Common myeloid progenitor, CD34-positive (primary cell): ENCODE data around the gene RBPJ.

Experiments
- CTCF ChIA-PET: fragments of 350-600 bp; sonication (Branson Sonifier 250); formaldehyde crosslinking; loops from one replicate; lab custom pipeline; 2021; ENCODE audit warnings: antibody characterized with exemption; lab: Charles Lee
- POLR2A ChIA-PET: fragments of 350-600 bp; sonication (Branson Sonifier 250); formaldehyde crosslinking; loops from one replicate; lab custom pipeline; 2021; ENCODE audit warnings: antibody characterized with exemption; lab: Charles Lee
- DNase-seq, 3 donors: peaks; one replicate each; pipeline versions ENCODE4 v3.0.0 to v3.0.0-alpha.2; 2013
- H3K27ac ChIP-seq, 2 experiments: 1 replicate in 1 of 2; 2 replicates in 1 of 2; pipeline ENCODE4 v1.7.0; 2013; ENCODE audit warnings: inconsistent platforms in 2 of 2, low read length in 2 of 2, mild to moderate bottlenecking in 2 of 2, low read depth in 1 of 2, moderate library complexity in 1 of 2; ENCODE audit not compliant: severe bottlenecking in 2 of 2, insufficient read depth in 1 of 2, poor library complexity in 1 of 2
- H3K27me3 ChIP-seq, 5 experiments: replicated peaks in 2 of 5; 1 replicate in 3 of 5; 2 replicates in 2 of 5; pipeline versions ENCODE4 v1.6.1 to v1.7.0; 2013; ENCODE audit warnings: low read length in 4 of 5, mild to moderate bottlenecking in 2 of 5, moderate library complexity in 2 of 5, inconsistent platforms in 1 of 5; ENCODE audit not compliant: insufficient read depth in 5 of 5, control insufficient read depth in 4 of 5
- H3K36me3 ChIP-seq, 4 experiments: 1 replicate in 2 of 4; 2 replicates in 2 of 4; pipeline versions ENCODE4 v1.6.1 to v1.7.0; 2013; ENCODE audit warnings: low read length in 3 of 4, control low read depth in 1 of 4, mild to moderate bottlenecking in 1 of 4; ENCODE audit not compliant: control insufficient read depth in 4 of 4, insufficient read depth in 4 of 4
- H3K4me1 ChIP-seq, 4 experiments: 1 replicate in 3 of 4; 2 replicates in 1 of 4; pipeline versions ENCODE4 v1.6.1 to v1.7.1; 2013; ENCODE audit warnings: low read length in 3 of 4, mild to moderate bottlenecking in 3 of 4, control low read depth in 1 of 4, inconsistent platforms in 1 of 4, moderate library complexity in 1 of 4; ENCODE audit not compliant: control insufficient read depth in 4 of 4, insufficient read depth in 4 of 4; ENCODE audit errors: control extremely low read depth in 1 of 4
- H3K4me3 ChIP-seq, 7 experiments: 1 replicate in 4 of 7; 2 replicates in 3 of 7; pipeline versions ENCODE4 v1.5.1 to v1.7.0; 2013; ENCODE audit warnings: mild to moderate bottlenecking in 7 of 7, low read length in 6 of 7, moderate library complexity in 6 of 7, inconsistent platforms in 2 of 7, low read depth in 2 of 7, control low read depth in 1 of 7; ENCODE audit not compliant: insufficient read depth in 4 of 7, control insufficient read depth in 1 of 7; ENCODE audit errors: extremely low read depth in 1 of 7
- H3K9me3 ChIP-seq, 5 experiments: 1 replicate in 4 of 5; 2 replicates in 1 of 5; pipeline versions ENCODE4 v1.6.1 to v1.7.1; 2013; ENCODE audit warnings: low read length in 4 of 5, mild to moderate bottlenecking in 2 of 5, inconsistent platforms in 1 of 5, low read depth in 1 of 5, moderate library complexity in 1 of 5; ENCODE audit not compliant: control insufficient read depth in 4 of 5, insufficient read depth in 2 of 5; ENCODE audit errors: control extremely low read depth in 1 of 5
- WGBS: methylation state at CpG from one replicate; pipeline ENCODE4 v1.1.5; 2013; ENCODE audit not compliant: insufficient coverage; 5-methylcytosine and 5-hydroxymethylcytosine counted together

RBPJ gene

GRCh38 chr4:26476545-26476944 is 155.7 kb downstream of the RBPJ start:
- ChIA-PET POLR2A (no interaction called here), CTCF (no interaction called here)
- H3K27me3 ChIP-seq: no peaks in the 10 kb centered on the region
- no peaks in the 10 kb centered on the region for H3K9me3 ChIP-seq
- no peak overlapping the region for H3K27ac ChIP-seq
- DNase-seq: no peak
- no peaks in the 10 kb centered on the region for H3K36me3 ChIP-seq
- no peaks in the 10 kb centered on the region for H3K4me1 ChIP-seq
- H3K4me3 ChIP-seq: no peak overlapping the region
- 87% methylated on average over 4 of the region's 5 CpGs for WGBS

DNA sequence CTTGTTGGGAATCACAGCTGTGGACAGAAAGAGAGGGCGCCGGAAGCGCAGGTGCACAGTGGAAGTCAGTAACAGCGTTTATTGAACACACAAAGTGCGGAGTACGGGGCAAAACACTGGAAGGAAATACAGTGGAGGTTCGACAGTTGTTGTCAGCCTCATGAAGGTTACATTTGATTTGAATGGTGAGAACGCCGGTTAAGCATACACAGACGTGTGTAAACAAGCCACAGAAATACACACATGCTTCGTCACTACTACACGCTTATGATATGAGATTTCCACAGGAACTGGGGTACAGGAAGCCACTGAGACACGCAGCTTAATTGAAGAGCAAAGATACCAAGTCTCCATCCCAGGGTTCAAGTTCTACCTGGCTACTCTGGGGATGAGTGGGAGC is 157.5 kb downstream of the RBPJ start:
- Histone ChIP-seq H3K4me3 (no peak overlapping the region), H3K27ac (no peak overlapping the region), H3K4me1 (no peaks in the 10 kb centered on the region), H3K9me3 (no peaks in the 10 kb centered on the region), H3K36me3 (no peaks in the 10 kb centered on the region), H3K27me3 (no peaks in the 10 kb centered on the region)
- CTCF ChIA-PET: no interaction called here
- POLR2A ChIA-PET: no interaction called here
- DNase-seq: no peak
- 95% methylated on average over 12 of the region's 13 CpGs for WGBS

DNA sequence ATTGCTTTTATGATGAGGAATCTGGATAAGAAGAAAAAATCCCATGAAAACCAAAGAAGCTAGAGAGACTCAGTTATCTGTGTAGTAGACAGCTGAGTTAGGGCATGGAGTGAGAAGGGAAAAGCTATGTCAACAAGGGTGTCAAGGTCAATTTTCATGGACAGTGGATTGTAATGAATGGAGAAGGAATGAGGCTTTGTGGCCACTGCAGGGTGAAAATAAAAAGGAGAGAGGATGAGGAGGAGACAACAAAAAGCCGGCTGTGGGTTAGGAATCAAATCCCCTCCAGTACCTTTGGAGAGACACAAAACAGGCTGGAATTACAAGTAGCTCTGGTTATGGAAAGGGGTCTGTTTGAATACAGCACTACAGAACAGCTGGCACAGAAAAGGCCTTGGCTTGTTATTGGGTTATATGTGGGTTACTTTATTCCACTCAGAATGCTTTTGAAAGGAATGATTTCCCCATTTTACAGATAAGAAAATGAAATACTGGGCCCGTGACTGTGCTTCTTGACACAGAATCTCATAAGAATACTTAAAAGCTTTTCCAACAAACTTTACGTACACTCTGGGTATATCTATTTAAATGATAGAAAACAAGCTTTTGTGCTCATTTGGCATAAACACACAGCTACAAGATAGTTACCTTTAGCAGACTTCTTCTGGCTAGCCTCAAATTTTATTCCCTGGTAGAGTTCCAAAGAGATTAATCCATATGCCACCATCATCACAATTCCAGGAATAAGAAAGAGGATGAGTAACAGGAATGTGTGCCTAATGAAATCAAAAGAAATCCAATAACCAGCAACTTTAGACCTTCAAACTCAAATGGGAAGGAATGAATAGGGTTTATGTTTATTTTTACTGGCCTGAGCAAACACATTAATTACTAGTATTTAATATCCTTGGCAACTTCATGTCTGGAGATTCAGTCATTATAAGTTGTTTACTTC is 162.0 kb downstream of the RBPJ start:
- 100% methylated on average over 1 of the region's 3 CpGs for WGBS
- H3K9me3 ChIP-seq: no peaks in the 10 kb centered on the region
- CTCF ChIA-PET: interaction anchor here (1.0 to 1.3 kb wide), 3 partner anchors 9 to 23 kb away, joined by 3 to 4 read pairs (median 3); no protein-coding TSS in a partner anchor
- no peaks in the 10 kb centered on the region for H3K4me1 ChIP-seq
- DNase-seq: no peak
- POLR2A ChIA-PET: no interaction called here
- no peaks in the 10 kb centered on the region for H3K36me3 ChIP-seq
- peaks cover 0 to 4% (median 0%) of the 10 kb centered on the region in 5 experiments for H3K27me3 ChIP-seq
- H3K4me3 ChIP-seq: no peak overlapping the region
- no peak overlapping the region for H3K27ac ChIP-seq

GRCh38 chr4:26484032-26484515 is 163.3 kb downstream of the RBPJ start:
- H3K9me3 ChIP-seq: peaks cover 0 to 2% (median 0%) of the 10 kb centered on the region in 5 experiments
- H3K36me3 ChIP-seq: no peaks in the 10 kb centered on the region
- H3K4me3 ChIP-seq: no peak overlapping the region
- H3K27me3 ChIP-seq: peaks cover 0 to 8% (median 2%) of the 10 kb centered on the region in 5 experiments
- CTCF ChIA-PET: no interaction called here
- POLR2A ChIA-PET: no interaction called here
- no peaks in the 10 kb centered on the region for H3K4me1 ChIP-seq
- WGBS: 83% methylated on average over 2 of the region's 2 CpGs
- no peak overlapping the region for H3K27ac ChIP-seq
- DNase-seq: no peak

DNA sequence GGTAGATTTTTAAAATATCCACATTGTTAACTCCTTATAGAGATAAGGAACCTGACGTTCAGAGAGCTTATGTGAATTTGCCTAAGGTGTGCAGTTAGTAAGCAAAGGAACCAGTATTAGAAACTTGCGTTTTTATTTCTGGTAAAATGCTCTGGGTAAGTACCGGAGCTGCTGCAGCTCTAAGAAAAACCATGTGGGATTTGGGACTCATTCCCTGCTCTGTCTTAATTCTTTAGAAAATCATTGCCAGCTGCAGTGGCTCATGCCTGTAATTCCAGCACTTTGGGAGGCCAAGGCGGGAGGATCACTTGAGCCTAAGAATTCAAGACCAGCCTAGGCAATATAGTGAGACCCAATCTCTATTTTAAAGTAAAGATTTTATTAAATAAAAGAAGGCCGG is 163.7 kb downstream of the RBPJ start:
- DNase-seq: no peak
- H3K4me3 ChIP-seq: no peak overlapping the region
- H3K27ac ChIP-seq: no peak overlapping the region
- ChIA-PET POLR2A (no interaction called here), CTCF (no interaction called here)
- no peaks in the 10 kb centered on the region for H3K4me1 ChIP-seq
- H3K27me3 ChIP-seq: peaks cover 0 to 8% (median 4%) of the 10 kb centered on the region in 5 experiments
- peaks cover 0 to 4% (median 0%) of the 10 kb centered on the region in 5 experiments for H3K9me3 ChIP-seq
- WGBS: 93% methylated on average over 3 of the region's 5 CpGs
- no peaks in the 10 kb centered on the region for H3K36me3 ChIP-seq
